H1 (cell line): Measurements from ENCODE around the gene CD300A. TPM values are rescaled to one million over a fixed set of nuclear protein-coding genes. Genes with fewer than 3 reads are reported as not detected.
A peak's percentile ranks its signal among the peaks of the same experiment; 100 is the strongest.

Experiments used
- CTCF ChIA-PET: fragments of 300-600 bp; sonication (Branson Sonifier 250); formaldehyde crosslinking; loops from one replicate; lab custom pipeline; 2021; ENCODE audit not compliant: partially characterized antibody; lab: Charles Lee
- POLR2A ChIA-PET: fragments of 300-600 bp; sonication (Branson Sonifier 250); formaldehyde crosslinking; loops from one replicate; lab custom pipeline; 2021; ENCODE audit warnings: inconsistent platforms; ENCODE audit not compliant: partially characterized antibody; lab: Charles Lee
- DNase-seq, 2 experiments: peaks; one replicate each; pipeline versions ENCODE4 v3.0.0 to v3.0.0-alpha.2; 2010 to 2022; ENCODE audit warnings: low spot score in 2 of 2, low read depth in 1 of 2, mixed read lengths in 1 of 2
- FAIRE-seq: peaks from 2 replicates; lab custom pipeline; 2011; peaks lifted over from hg19 to GRCh38; lab: Jason Lieb, UNC
- H2AFZ ChIP-seq: 2 replicates; pipeline ENCODE4 v1.8.1; 2012; ENCODE audit warnings: low read length, inconsistent platforms
- H2AK5ac ChIP-seq: 2 replicates; pipeline ENCODE4 v1.6.1; 2013; ENCODE audit warnings: low read depth, low read length
- H2BK120ac ChIP-seq: replicated peaks from 2 replicates; pipeline ENCODE3; 2013; ENCODE audit warnings: low read depth, low read length, inconsistent platforms
- H2BK12ac ChIP-seq: 2 replicates; pipeline ENCODE4 v1.6.1; 2013; ENCODE audit warnings: low read depth, low read length
- H2BK15ac ChIP-seq: 2 replicates; pipeline ENCODE4 v1.6.1; 2013; ENCODE audit warnings: low read length
- H2BK20ac ChIP-seq: 2 replicates; pipeline ENCODE4 v1.6.1; 2013; ENCODE audit warnings: low read length
- H2BK5ac ChIP-seq: 2 replicates; pipeline ENCODE4 v1.6.1; 2013; ENCODE audit warnings: low read depth, low read length
- H3K14ac ChIP-seq: 2 replicates; pipeline ENCODE4 v1.6.1; 2013; ENCODE audit warnings: inconsistent platforms; ENCODE audit not compliant: insufficient read length
- H3K18ac ChIP-seq: 2 replicates; pipeline ENCODE4 v1.6.1; 2013; ENCODE audit warnings: low read length; ENCODE audit errors: extremely low read depth
- H3K23ac ChIP-seq: 2 replicates; pipeline ENCODE4 v1.6.1; 2013; ENCODE audit warnings: inconsistent platforms; ENCODE audit not compliant: insufficient read length
- H3K23me2 ChIP-seq: 2 replicates; pipeline ENCODE4 v1.6.1; 2013; ENCODE audit warnings: low read depth, low read length
- H3K27ac ChIP-seq: 2 replicates; pipeline ENCODE4 v1.6.1; 2011; ENCODE audit warnings: low read depth, low read length, inconsistent platforms
- H3K27me3 ChIP-seq, 4 experiments: replicated peaks in 1 of 4; 1 replicate in 1 of 4; 2 replicates in 3 of 4; pipeline versions ENCODE4 v1.6.1 to v1.8.1; 2011 to 2013; ENCODE audit warnings: low read length in 3 of 4, mild to moderate bottlenecking in 3 of 4, inconsistent platforms in 2 of 4, mixed read lengths in 2 of 4, moderate library complexity in 1 of 4; ENCODE audit not compliant: control insufficient read depth in 3 of 4, insufficient read depth in 3 of 4; ENCODE audit errors: extremely low read depth in 1 of 4
- H3K36me3 ChIP-seq, 4 experiments: 2 replicates each; pipeline versions ENCODE4 v1.6.1 to v1.8.1; 2011 to 2013; ENCODE audit warnings: mild to moderate bottlenecking in 4 of 4, low read length in 3 of 4, moderate library complexity in 2 of 4, control low read depth in 1 of 4, inconsistent platforms in 1 of 4; ENCODE audit not compliant: insufficient read depth in 4 of 4, control insufficient read depth in 2 of 4
- H3K4ac ChIP-seq: replicated peaks from 2 replicates; pipeline ENCODE3; 2013; ENCODE audit warnings: low read length, low read depth, mixed read lengths, inconsistent platforms; ENCODE audit not compliant: insufficient read length
- H3K4me1 ChIP-seq, 4 experiments: replicated peaks in 1 of 4; 1 replicate in 1 of 4; 2 replicates in 3 of 4; pipeline versions ENCODE4 v1.6.1 to v1.8.1; 2011 to 2013; ENCODE audit warnings: low read length in 3 of 4, inconsistent platforms in 2 of 4, mixed read lengths in 1 of 4; ENCODE audit not compliant: insufficient read depth in 4 of 4, control insufficient read depth in 3 of 4
- H3K4me2 ChIP-seq, 2 experiments: 2 replicates each; pipeline versions ENCODE4 v1.6.1 to v1.8.1; 2011 to 2013; ENCODE audit warnings: low read depth in 2 of 2, low read length in 2 of 2, control low read depth in 1 of 2, inconsistent platforms in 1 of 2, mild to moderate bottlenecking in 1 of 2; ENCODE audit not compliant: insufficient read depth in 1 of 2
- H3K4me3 ChIP-seq, 4 experiments: fragments of 200-600, 300-600 bp in 1 of 4; sonication (generic), shearing (Covaris generic), sonication (Bioruptor Twin) in 1 of 4; 2 replicates each; pipeline versions ENCODE4 v1.5.1 to v1.8.1; 2011 to 2016; ENCODE audit warnings: low read length in 4 of 4, low read depth in 3 of 4, control low read depth in 2 of 4, inconsistent platforms in 2 of 4, mild to moderate bottlenecking in 2 of 4, mixed read lengths in 1 of 4, moderate library complexity in 1 of 4; ENCODE audit not compliant: insufficient read depth in 2 of 4; ENCODE audit errors: extremely low read depth in 1 of 4
- H3K56ac ChIP-seq: replicated peaks from 2 replicates; pipeline ENCODE3; 2013; ENCODE audit warnings: low read depth, mild to moderate bottlenecking, mixed read lengths, low read length, inconsistent platforms; ENCODE audit not compliant: insufficient read length
- H3K79me1 ChIP-seq: 2 replicates; pipeline ENCODE4 v1.6.1; 2013; ENCODE audit warnings: low read depth, low read length, control low read depth
- H3K79me2 ChIP-seq, 2 experiments: 2 replicates each; pipeline versions ENCODE4 v1.6.1 to v1.8.1; 2012 to 2013; ENCODE audit warnings: low read length in 2 of 2, mild to moderate bottlenecking in 2 of 2, inconsistent platforms in 1 of 2; ENCODE audit not compliant: insufficient read depth in 2 of 2, control insufficient read depth in 1 of 2
- H3K9ac ChIP-seq, 4 experiments: replicated peaks in 1 of 4; 1 replicate in 1 of 4; 2 replicates in 3 of 4; pipeline versions ENCODE4 v1.6.1 to v1.8.1; 2011 to 2013; ENCODE audit warnings: low read depth in 3 of 4, low read length in 3 of 4, control low read depth in 2 of 4, mild to moderate bottlenecking in 2 of 4, moderate library complexity in 2 of 4, inconsistent platforms in 1 of 4; ENCODE audit errors: extremely low read depth in 1 of 4
- H3K9me3 ChIP-seq, 2 experiments: 2 replicates each; pipeline versions ENCODE4 v1.6.1 to v1.8.1; 2012 to 2013; ENCODE audit warnings: mild to moderate bottlenecking in 2 of 2, moderate library complexity in 2 of 2, control low read depth in 1 of 2, inconsistent platforms in 1 of 2, low read depth in 1 of 2, low read length in 1 of 2, mixed read lengths in 1 of 2; ENCODE audit not compliant: insufficient read depth in 2 of 2
- H4K20me1 ChIP-seq, 2 experiments: replicated peaks in 1 of 2; 2 replicates each; pipeline versions ENCODE3 to v1.8.1; 2011 to 2013; ENCODE audit warnings: inconsistent platforms in 2 of 2, low read length in 2 of 2, mild to moderate bottlenecking in 1 of 2; ENCODE audit not compliant: insufficient read depth in 2 of 2, control insufficient read depth in 1 of 2
- H4K5ac ChIP-seq: 2 replicates; pipeline ENCODE4 v1.6.1; 2013; ENCODE audit warnings: low read length, low read depth, mixed read lengths, inconsistent platforms; ENCODE audit not compliant: insufficient read length
- H4K8ac ChIP-seq: 2 replicates; pipeline ENCODE4 v1.8.0; 2013; ENCODE audit warnings: mild to moderate bottlenecking, moderate library complexity, low read length, inconsistent platforms; ENCODE audit not compliant: insufficient read depth; ENCODE audit errors: extremely low read depth
- H4K91ac ChIP-seq: replicated peaks from 2 replicates; pipeline ENCODE3; 2013; ENCODE audit warnings: low read length, mixed read lengths, inconsistent platforms; ENCODE audit not compliant: insufficient read length
- MAFK ChIP-seq: IDR thresholded peaks from 2 replicates; pipeline ENCODE4 v1.6.1; 2012; ENCODE audit warnings: low read depth, mild to moderate bottlenecking, improper control_type of control experiment, low read length
- SP2 ChIP-seq: IDR thresholded peaks from 2 replicates; pipeline ENCODE4 v1.6.1; 2012; ENCODE audit warnings: mild to moderate bottlenecking, low read length, inconsistent platforms
- WGBS, 2 experiments: shearing (Covaris generic) in 1 of 2; methylation state at CpG; one replicate each; pipeline versions ENCODE4 v1.1.6 to v1.1.7; 2013 to 2015; ENCODE audit warnings: low lambda C conversion rate in 2 of 2, mixed read lengths in 2 of 2, inconsistent platforms in 1 of 2, low coverage in 1 of 2, missing lambda C conversion rate in 1 of 2; ENCODE audit not compliant: insufficient replicate concordance in 2 of 2, insufficient coverage in 1 of 2, insufficient read length in 1 of 2; ENCODE audit errors: extremely low coverage in 1 of 2, missing lambda C conversion rate in 1 of 2; 5-methylcytosine and 5-hydroxymethylcytosine counted together
- polyA plus RNA-seq, 7 experiments: library from polyadenylated mRNA; depleted of rRNA in 3 of 7; stranded (reverse) in 5 of 7; unstranded in 2 of 7; fragments of >200 nt in 5 of 7; fragments of 200-250 nt in 2 of 7; gene quantifications; 1 replicate in 5 of 7; 2 replicates in 1 of 7; 4 replicates in 1 of 7; pipeline versions ENCODE4 v1.2.1 to v1.2.3, GENCODE V29; 2011 to 2013; ENCODE audit warnings: missing spikeins in 2 of 7, mixed read lengths in 2 of 7
- total RNA-seq: library from RNA; stranded (reverse); fragmentation: NEBNext Ultra II Directional; extraction: Animal tissue kit (Norgen Biotek cat#: 25700); gene quantifications from 2 replicates; pipeline ENCODE4 v1.2.1, GENCODE V29; 2021

Gene CD300A
- total and polyA plus RNA-seq, 2 of the 8 experiments (the other 6 are each of a cell fraction or from before 2014, with no cell fraction given), result 0.52 to 1.3 TPM

DNA sequence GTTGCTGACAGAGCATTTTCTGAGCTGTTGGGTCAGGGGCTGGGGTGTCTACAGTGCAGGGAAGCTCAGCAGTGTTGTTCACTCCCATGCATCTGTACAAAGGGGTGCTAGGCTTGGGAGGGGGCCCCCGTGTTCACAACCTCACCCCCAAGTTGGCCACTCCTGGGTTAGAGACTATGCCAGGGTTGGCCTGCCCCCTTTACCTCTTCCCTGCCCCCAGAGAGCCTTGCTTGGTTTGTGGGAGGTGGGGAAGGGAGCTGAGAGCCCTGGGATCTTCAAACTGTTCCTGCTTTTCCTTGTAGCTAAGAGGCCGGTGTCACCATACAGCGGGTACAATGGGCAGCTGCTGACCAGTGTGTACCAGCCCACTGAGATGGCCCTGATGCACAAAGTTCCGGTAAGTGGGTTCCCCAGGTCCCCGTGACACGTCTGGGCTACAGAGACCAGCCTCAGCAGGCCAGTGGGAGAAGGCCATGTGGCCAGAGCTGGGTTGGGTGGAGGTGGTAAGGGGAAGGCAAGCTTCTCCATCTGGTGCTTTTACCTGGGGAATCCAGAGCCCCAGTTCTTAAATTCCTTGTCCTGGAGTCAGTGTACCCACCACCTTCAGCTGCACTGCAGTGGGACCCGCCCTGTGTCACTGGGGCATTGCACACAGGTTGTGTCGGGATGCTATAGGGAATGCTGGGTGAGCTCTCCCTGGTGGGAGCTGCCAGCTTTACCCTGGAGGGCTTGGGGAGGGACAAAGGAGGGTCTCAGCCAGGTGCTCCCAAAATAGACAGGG lies 22.7 kb upstream of the CD300A start:
- Histone ChIP-seq H3K4me1 (peaks cover 0 to 25% (median 18%) of the 10 kb centered on the region in 4 experiments; a peak in 6 of 7 replicates), H2BK5ac (peak overlapping the region; percentile 49; the same call in 1 of the 2 replicates), H3K4ac (no peak overlapping the region), H3K27me3 (no peaks in the 10 kb centered on the region), H2BK15ac (peak overlapping the region; percentile 2), H3K14ac (no peak overlapping the region), H3K36me3 (peaks cover 2 to 10% (median 4%) of the 10 kb centered on the region in 4 experiments; a peak in 7 of 8 replicates), H3K23ac (no peak overlapping the region), H3K79me2 (no peaks in the 10 kb centered on the region), H3K23me2 (no peaks in the 10 kb centered on the region), H3K56ac (no peak overlapping the region), H2AK5ac (0 out of 2 replicates have a peak overlapping the region, but pooled peaks have one; percentile 42), H2BK20ac (no peak overlapping the region), H3K18ac (peak overlapping the region; percentile 60), H4K91ac (no peak overlapping the region), H4K20me1 (peaks cover 0 to 2% of the 10 kb centered on the region in 2 experiments), H4K8ac (peak overlapping the region; percentile 39; the same call in 1 of the 2 replicates), H2AFZ (no peak overlapping the region), H3K4me2 (no peak overlapping the region; a peak in 1 of 4 replicates), H3K27ac (no peak overlapping the region), H2BK120ac (no peak overlapping the region), H3K4me3 (no peak overlapping the region), H3K9me3 (no peaks in the 10 kb centered on the region), H3K9ac (no peak overlapping the region), H2BK12ac (peak overlapping the region; percentile 17; the same call in 1 of the 2 replicates), H4K5ac (no peak overlapping the region), H3K79me1 (no peaks in the 10 kb centered on the region)
- POLR2A ChIA-PET, result interaction anchor here (0.7 to 3.5 kb wide), 7 partner anchors 8 to 97 kb away, joined by 3 to 22 read pairs (median 4); no protein-coding TSS in a partner anchor
- TF ChIP-seq MAFK (peak; percentile 50; the same call in 1 of the 2 replicates), SP2 (no peak)
- DNase-seq (no peak), FAIRE-seq (no peak)
- CTCF ChIA-PET, result interaction anchor here (0.6 to 8.4 kb wide), 12 partner anchors 8 to 1182 kb away, joined by 3 to 93 read pairs (median 4); partner anchors contain the start of genes BTBD17 and CPSF4L
- 86% methylated on average over 6 of the region's 8 CpGs; no CpG with 5 or more reads in 1 of the 2 experiments for WGBS, 2 experiments
